ENCODE data around the gene ST3GAL4.
"Not testable (repeated sequence)": the region's sequence is repeated elsewhere in the genome, so short reads cannot be mapped to it uniquely, and the experiment has no call there.

The ST3GAL4 gene

DNA sequence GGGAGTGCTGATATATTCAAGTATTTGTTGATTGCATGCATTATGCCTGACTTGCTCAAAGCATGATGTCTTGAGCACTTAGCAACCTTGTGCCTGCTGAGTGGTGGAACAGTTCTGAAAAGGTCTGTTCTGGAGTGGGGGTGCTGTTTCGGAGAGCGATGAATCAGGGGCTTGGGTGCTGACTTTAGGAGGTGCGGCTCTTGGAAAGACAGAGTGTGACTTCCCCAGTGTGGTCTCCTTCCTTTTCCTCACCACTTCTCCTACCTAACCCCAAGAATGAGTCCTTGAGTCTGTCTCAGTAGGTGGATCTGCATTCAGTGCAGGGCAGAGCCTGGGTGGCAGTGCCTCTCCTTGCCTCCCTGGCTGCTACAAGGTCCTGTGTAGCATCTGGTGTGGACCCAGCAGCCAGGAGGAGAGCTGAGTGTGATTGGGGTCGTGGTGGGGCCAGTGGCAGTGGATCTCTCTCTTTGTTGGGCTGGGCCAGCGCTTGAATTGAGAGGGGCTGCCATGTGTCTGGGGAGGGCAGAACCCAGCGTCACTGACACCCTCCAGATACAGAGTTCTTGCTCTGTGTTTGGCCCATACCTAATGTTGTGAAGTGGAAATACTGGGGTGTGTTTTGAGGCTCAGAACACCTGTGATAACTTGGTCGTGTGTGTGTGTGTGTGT lies 35.9 kb downstream of the ST3GAL4 start:
- no peak for DNase-seq

- peak; percentile 73 for DNase-seq
These were observed 36.6 kb downstream of the ST3GAL4 start for GRCh38 chr11:126391970-126392632.

DNA sequence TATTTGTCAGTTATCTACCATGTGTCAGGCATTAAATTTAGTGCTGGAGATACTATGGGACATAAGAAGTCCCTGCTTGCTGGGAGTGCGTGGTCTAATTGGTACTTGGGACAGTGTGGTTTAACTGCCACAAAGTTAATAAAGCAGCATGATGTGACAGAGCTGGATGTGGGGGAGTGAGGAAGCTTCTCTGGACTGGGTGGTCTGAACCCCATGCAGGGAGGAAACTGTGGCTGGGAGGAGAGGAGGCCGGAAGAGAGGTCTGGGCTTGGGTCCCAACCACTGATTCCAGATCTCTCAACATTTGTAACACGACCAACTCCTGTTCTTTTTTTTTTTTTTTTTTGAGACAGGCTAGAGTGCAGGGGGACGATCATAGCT lies 37.1 kb downstream of the ST3GAL4 start:
- DNase-seq: peak; percentile 83

GRCh38 chr11:126393143-126393542 lies 37.7 kb downstream of the ST3GAL4 start:
- no peak for DNase-seq

DNA sequence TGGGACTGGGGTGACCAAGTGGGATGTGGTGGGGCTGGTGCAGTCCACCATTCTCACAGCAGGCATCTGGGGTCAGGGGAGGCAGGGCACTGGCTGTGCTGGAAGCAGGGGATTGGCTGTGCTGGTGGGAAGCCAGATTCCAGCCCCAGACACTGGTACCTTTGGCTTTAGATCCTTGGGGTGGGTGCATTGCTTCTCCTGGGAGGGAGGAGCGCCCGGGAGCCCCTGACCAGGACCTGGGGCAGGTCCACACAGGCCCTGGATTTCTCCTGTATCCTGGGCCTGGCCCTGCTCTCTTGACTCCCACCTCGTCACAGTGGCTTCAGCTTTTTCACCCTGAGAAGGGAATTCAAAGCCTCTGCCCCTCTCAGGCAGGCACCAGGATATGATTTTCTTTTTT lies 38.5 kb downstream of the ST3GAL4 start:
- DNase-seq: no peak

DNA sequence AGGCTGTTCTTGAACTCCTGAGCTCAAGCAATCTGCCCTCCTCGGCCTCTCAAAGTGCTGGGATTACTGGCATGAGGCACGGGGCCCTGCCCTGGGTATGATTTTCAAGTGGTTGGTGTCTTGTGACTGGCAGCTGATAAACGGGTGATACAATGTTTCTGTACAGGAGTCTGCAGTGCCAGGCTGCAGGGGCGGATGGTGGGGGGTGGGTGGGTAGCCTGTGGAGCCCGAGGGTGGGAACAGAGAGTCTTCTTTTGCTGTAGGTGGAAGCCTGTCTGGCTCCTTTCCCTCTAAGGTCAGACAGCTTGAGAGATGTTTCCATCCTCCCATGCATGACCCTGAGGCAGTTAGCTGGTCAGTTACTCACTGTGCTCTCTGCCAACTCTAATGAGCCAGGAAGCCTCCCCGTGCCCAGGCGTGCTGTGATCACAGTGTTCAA lies 39.2 kb downstream of the ST3GAL4 start:
- DNase-seq: not testable (repeated sequence)

GRCh38 chr11:126395784-126396183 lies 40.3 kb downstream of the ST3GAL4 start:
- DNase-seq: not testable (repeated sequence)

GRCh38 chr11:126396266-126396665 lies 40.8 kb downstream of the ST3GAL4 start:
- DNase-seq: not testable (repeated sequence)

GRCh38 chr11:126396965-126397364 lies 41.5 kb downstream of the ST3GAL4 start:
- DNase-seq: no peak

DNA sequence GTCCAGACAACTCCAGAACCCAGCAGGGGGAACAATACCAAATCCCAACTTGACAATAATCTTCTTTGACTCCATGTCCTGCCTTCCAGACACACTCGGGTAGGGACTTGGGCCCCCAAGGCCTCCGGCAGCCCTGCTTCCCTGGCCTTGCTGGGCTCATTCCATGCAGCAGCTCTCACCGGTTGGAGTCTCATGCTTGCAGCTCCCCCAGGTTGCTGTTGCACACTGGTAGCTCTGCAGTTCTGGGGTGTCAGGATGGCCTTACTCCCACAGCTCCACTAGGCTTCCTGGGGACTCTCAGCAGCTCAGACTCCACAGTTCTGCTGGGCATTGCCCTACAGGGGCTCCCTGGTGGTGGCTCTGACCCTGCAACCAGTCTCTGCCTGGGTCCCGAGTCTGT lies 42.8 kb downstream of the ST3GAL4 start:
- DNase-seq: no peak

GRCh38 chr11:126398721-126399120 lies 43.2 kb downstream of the ST3GAL4 start:
- no peak for DNase-seq

DNA sequence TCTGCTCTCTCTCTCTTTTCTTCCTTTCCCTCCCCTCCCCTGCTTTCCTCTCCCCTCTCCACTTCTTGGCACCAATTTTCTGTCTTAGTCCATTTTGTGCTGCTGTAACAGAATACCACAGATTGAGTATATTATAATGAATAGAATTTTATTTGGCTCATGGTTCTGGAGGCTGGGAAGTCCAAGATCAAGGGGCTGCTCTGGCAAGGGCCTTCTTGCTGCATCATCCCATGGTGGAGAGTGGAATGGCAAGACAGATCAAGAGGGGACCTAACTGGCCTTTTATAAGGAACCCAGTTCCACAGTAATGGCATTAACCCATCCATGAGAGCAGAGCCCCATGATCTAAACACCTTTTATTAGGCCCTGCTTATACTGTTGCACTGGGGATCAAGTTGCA lies 44.5 kb downstream of the ST3GAL4 start:
- DNase-seq: no peak

- DNase-seq: peak; percentile 76
These were observed 45.0 kb downstream of the ST3GAL4 start for GRCh38 chr11:126400479-126400878.

GRCh38 chr11:126403022-126403581 lies 47.6 kb downstream of the ST3GAL4 start:
- no peak for DNase-seq

DNA sequence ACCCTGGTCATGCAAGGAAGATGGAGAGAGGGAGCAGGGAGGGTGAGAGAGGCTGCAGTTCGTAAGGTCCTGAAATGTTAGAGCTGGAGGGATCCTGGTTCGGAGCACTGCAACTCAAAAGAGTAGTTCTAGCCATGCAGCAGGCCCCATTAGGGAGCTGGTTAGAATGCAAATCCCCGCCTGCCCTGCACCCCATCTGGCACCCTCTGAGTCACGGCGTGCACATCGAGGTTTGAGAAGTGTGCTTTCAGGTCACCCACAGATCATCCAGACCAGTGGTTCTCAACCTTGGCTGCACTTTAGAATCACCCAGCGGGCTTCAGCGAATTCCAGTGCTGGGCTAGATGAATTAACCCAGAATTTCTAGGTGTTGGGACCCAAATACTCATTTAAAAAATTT lies 48.2 kb downstream of the ST3GAL4 start:
- DNase-seq: no peak

DNA sequence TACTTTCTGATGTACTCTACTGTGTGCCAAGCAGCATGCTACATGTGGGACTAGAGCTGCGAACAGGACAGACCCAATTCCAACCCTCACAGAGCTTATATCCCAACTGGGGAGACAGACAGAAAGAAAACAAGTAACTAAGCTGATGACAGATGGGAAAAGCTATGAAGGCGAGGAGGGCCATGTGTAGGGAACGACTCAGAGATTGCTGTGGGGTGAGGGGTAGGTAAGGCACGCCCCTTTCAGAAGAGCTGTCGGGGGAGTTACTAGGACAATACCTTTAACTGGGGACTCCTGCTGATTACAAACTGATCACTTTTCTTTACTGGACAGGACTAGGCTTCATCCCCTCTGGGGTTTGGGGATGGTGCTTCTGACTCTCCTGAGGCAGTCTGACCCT lies 48.9 kb downstream of the ST3GAL4 start:
- no peak for DNase-seq

DNA sequence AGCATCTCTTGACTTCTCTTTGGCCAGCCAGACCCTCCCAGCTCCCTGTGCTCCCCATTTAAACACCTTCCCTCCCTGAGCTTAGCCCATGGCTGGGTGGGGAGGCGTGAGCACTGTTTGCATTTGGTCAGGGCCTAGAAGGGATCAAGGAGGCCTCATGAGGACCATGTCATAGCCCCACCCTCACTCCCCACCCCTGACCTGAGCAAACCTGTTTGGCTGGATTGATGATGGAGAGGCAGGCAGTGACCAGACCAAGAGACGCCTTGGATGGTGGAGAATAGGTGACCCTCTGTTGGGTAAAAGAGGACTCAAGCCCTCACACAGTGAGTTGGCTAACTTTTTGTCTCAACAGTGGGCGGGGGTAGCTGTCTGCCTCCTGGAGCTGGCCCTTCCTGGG lies 49.9 kb downstream of the ST3GAL4 start:
- no peak for DNase-seq

DNA sequence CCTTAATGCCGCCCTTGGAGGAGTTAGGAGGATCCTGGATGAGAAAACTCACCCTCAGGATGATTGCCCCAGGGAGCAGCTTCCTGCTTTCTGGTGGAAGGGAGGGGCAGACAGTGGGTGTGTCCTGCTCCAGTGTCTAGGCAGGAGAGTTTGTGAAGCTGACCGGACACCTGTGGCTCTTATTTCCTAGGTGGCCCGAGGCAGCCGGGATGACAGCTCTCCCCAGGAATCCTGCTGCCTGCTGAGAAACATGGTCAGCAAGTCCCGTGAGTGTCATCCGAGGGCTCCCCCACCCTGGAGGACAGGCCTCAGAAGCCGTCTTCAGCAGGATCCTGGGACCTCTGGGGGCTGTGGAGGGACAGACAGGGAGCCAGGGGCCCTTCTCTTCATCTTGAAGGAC lies 50.4 kb downstream of the ST3GAL4 start:
- no peak for DNase-seq

GRCh38 chr11:126406368-126406767 lies 50.9 kb downstream of the ST3GAL4 start:
- no peak for DNase-seq

- no peak for DNase-seq
These were observed 51.6 kb downstream of the ST3GAL4 start for GRCh38 chr11:126407101-126407521.

- DNase-seq: no peak
These were observed 52.3 kb downstream of the ST3GAL4 start for GRCh38 chr11:126407682-126408288.

- no peak for DNase-seq
These were observed 53.0 kb downstream of the ST3GAL4 start for GRCh38 chr11:126408496-126408895.

GRCh38 chr11:126408901-126409619 lies 53.6 kb downstream of the ST3GAL4 start:
- no peak for DNase-seq
